Measurements from ENCODE around the gene SGSM1.

SGSM1 gene

GRCh38 chr22:24841261-24841660 lies 35.2 kb downstream of the SGSM1 start:
- DNase-seq, result no peak

- no peak for DNase-seq
Measured at GRCh38 chr22:24843048-24843447, 37.0 kb downstream of the SGSM1 start.

GRCh38 chr22:24845041-24845898 lies 39.3 kb downstream of the SGSM1 start:
- no peak for DNase-seq

DNA sequence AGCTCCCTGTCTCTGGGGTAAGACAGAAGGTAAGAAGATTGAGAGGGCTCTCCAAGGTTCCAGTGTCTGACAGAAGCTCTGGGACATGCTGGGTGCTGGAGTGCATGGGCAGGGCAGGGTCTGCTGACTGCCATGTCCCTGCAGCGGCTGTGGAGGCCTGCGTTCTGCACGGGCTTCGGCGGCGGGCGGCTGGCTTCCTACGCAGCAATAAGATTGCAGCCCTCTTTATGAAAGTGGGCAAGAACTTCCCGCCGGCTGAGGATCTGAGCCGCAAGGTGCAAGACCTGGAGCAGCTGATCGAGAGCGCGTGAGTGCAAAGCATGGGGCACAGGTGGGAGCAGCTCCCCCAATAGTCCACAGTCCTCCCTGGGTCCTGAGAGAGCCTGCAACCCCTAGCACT lies 41.5 kb downstream of the SGSM1 start:
- DNase-seq, result no peak

DNA sequence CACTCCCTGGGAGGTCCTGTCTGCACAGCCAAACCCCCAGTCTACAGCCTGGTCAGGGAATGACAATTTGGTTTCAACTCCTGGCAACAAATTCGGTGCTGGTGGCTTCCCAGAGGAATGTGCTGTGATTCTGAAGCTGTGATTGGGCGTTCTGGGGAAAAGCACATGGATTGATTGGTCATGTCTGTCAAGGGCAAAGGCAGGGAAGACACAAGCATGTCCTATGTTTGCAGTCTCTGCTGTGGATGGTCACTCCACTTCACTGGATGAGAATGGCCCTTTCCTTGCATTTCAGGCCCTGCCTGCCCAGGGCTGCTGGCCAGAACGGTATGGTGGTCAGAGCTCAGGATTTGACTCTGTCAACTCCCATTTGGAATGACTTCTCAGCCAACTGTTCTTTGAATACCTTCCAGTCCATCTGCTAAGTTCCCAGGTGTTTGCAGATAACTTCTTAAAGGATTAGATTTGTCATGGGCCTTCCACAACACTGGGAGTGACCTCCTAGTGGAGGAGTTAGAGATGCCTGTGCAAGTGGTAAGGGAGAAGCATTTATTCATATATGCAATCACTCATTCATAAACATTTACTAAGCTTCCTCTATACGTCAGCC lies 42.7 kb downstream of the SGSM1 start:
- DNase-seq, result no peak

DNA sequence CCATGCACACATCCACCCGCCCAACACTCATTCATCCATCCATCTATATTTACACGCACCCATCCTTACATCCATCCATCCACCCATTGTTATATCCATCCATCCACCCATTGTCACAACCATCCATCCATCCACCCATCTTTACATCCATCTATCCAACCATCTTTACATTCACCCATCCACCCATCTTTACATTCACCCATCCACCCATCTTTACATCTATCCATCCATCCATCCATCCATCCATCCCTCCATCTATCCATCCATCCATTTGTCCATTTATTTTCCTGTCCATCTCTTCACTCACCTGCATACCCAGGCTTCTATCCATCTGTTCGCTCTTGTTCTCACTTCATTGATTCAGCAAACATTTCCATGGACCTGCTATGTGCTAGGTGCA lies 49.8 kb downstream of the SGSM1 start:
- DNase-seq, result no peak

- DNase-seq, result no peak
Measured at GRCh38 chr22:24857576-24857975, 51.6 kb downstream of the SGSM1 start.

DNA sequence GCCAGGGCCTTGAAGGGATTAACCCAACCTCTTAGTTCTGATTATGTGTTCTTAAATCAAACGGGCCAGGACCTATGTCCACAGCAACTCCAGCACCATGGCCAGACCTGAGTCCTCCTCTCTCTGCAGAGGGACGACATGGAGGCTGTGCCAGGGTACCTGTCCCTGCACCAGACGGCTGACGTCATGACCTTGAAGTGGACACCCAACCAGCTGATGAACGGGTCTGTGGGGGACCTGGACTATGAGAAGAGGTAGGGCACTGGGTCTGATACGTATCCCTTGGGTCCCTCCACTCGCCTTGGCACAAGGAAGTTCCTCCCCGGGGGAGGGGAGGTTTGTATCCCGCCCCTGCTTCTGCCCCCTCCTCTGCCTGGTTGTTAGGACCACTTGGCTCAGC lies 53.6 kb downstream of the SGSM1 start:
- no peak for DNase-seq

- no peak for DNase-seq
Measured at GRCh38 chr22:24865508-24865907, 59.5 kb downstream of the SGSM1 start.

- DNase-seq, result no peak
Measured at GRCh38 chr22:24867323-24868022, 61.5 kb downstream of the SGSM1 start.

DNA sequence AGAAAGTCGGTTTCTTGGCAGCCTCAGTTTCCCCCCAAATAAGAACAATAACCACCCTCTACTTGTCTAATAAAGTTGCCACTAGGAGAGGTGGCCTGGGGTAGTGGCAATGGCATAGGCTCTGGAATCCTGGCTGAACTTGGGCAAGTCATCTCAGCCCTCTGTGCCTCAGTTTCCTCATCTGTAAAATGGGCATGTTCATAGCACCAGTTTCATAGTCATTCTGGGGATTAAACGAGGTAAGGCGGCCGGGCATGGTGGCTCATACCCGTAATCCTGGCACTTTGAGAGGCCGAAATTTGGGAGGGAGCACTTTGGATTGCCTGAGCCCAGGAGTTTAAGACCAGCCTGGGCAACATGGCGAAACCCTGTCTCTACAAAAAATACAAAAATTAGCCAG lies 63.0 kb downstream of the SGSM1 start:
- DNase-seq, result no peak

- DNase-seq, result no peak
Measured at GRCh38 chr22:24871611-24872205, 65.7 kb downstream of the SGSM1 start.

GRCh38 chr22:24873226-24873625 lies 67.2 kb downstream of the SGSM1 start:
- no peak for DNase-seq

- no peak for DNase-seq
Measured at GRCh38 chr22:24875862-24876506, 70.0 kb downstream of the SGSM1 start.

DNA sequence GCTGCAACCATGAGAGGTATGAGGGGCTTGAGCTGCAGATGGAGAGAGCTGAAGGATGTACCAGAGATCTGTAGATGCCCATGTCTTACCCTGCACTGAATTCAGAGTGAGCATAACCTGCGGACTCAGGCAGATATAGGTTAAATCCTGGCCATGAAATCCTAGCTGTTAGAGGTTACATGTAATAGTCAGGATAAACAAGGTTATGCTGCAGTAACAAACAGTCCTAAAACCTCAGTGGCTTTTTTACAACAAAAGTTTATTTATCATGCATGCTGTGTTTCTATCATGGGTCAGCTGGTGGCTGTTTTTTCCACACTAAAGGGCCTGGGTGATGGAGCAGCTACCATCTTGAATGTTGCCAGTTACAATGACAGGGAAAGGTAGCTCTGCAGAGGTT lies 70.7 kb downstream of the SGSM1 start:
- DNase-seq, result no peak

GRCh38 chr22:24878969-24879368 lies 73.0 kb downstream of the SGSM1 start:
- DNase-seq, result no peak

- no peak for DNase-seq
Measured at GRCh38 chr22:24883432-24883831, 77.4 kb downstream of the SGSM1 start.

GRCh38 chr22:24887260-24887659 lies 81.2 kb downstream of the SGSM1 start:
- no peak for DNase-seq

DNA sequence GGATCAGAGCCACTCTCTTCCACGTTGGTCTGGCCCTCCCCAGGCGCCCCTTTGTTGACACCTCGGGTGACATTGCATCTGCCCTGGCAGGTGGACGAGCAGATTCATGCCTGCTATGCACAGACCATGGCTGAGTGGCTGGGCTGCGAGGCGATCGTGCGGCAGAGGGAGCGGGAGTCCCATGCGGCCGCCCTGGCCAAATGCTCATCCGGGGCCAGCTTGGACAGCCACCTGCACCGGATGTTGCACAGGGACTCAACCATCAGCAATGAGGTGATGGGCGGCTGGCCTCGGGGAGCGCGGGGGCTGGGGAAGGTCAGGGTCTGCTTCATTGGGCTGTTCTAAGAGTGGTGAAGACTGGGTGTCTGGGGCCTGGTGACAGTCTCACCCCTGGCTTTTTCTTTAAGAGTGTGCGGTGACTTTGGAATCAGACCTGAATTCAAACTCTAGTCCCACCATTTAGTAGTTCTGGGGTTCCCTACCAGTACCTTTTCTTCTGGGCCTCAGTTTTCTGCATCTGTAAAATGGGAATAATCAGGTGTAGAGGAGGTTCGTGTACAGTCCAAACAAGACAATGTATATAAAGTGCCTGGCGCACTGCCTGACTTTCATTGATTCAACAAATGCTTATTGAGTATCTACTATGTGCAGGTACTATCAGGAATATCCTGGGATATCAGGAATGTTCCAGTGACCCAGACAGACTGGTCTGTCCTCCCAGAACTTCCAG lies 87.5 kb downstream of the SGSM1 start:
- no peak for DNase-seq

DNA sequence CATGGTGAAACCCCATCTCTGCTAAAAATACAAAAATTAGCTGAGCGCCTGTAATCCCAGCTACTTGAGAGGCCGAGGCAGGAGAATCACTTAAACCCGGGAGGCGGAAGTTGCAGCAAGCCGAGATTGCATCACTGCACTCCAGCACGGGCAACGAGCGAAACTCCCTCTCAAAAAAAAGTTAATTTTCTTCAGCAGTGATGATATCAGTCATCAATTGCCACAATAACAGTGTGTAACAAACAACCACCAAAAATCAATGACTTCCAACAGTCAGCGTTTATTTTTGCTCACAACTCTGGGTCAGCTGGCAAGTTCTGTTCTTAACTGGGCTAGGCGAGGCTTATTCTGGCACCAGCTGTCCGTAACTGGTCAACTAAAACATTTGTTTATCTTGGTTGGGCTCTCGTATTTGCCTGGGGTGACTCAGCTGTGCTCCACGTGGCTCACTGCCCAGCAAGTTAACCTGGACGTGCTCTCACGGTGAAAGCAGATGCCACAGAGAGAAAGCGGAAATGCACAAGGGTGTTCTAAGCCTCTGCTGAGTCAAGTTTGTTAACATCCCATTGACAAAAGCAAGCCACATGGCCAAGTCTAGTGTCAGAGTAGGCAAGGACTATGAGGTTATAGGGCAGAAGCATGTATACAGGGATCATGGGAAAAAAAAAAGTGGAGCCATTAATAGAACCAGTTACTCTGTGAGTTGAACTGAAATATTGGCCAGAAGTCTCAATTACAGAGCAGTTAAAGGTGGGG lies 88.4 kb downstream of the SGSM1 start:
- no peak for DNase-seq

DNA sequence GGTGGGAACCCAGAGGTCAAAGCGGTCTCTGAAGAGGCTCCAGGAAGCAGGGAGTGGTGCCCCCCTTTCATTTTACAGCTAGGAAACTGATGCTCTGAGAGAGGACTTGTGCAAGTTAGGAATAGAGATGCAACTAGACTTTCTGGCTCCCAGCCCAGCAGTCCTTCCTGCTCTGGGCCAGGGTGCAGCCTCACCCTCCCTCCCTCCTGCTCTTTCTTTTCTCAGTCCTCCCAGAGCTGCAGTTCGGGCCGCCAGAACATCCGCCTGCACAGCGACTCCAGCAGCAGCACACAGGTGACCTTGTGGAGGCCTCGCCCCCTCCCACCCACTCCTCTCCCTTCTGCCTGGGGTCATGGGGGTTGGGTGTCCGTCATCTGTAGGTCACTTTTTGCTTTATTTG lies 89.0 kb downstream of the SGSM1 start:
- DNase-seq, result no peak

- no peak for DNase-seq
Measured at GRCh38 chr22:24901448-24901847, 95.4 kb downstream of the SGSM1 start.
